CD14-positive monocyte (primary cell): ENCODE results near the gene ZNF324. TPM values are rescaled to one million over a fixed set of nuclear protein-coding genes. Genes with fewer than 3 reads are reported as not detected.
"Not testable (repeated sequence)": the region's sequence is repeated elsewhere in the genome, so short reads cannot be mapped to it uniquely, and the experiment has no call there.

Experiments
- DNase-seq, 3 donors: peaks; one replicate each; pipeline ENCODE4 v3.0.0-alpha.2; 2011 to 2022
- H2AFZ ChIP-seq: 2 replicates; pipeline ENCODE4 v1.6.0; 2012; ENCODE audit warnings: mild to moderate bottlenecking, low read depth, low read length, inconsistent platforms; ENCODE audit not compliant: insufficient read depth, poor library complexity, severe bottlenecking
- H3K27ac ChIP-seq, 2 donors: 1 replicate in 1 of 2; 2 replicates in 1 of 2; pipeline ENCODE4 v1.5.1; 2012 to 2013; ENCODE audit warnings: low read length in 2 of 2, control low read depth in 1 of 2, inconsistent platforms in 1 of 2, low read depth in 1 of 2, mild to moderate bottlenecking in 1 of 2
- H3K27me3 ChIP-seq, 2 donors: one replicate each; pipeline versions ENCODE4 v1.6.0 to v1.6.1; 2011 to 2013; ENCODE audit warnings: low read length in 2 of 2; ENCODE audit not compliant: control insufficient read depth in 2 of 2, insufficient read depth in 2 of 2
- H3K36me3 ChIP-seq, 2 donors: replicated peaks in 1 of 2; 1 replicate in 1 of 2; 2 replicates in 1 of 2; pipeline versions ENCODE4 v1.5.1 to v1.6.1; 2012 to 2013; ENCODE audit warnings: low read length in 2 of 2, control low read depth in 1 of 2, inconsistent platforms in 1 of 2, mild to moderate bottlenecking in 1 of 2; ENCODE audit not compliant: insufficient read depth in 2 of 2, control insufficient read depth in 1 of 2
- H3K4me1 ChIP-seq, 2 donors: 1 replicate in 1 of 2; 2 replicates in 1 of 2; pipeline versions ENCODE4 v1.5.1 to v1.6.1; 2012 to 2013; ENCODE audit warnings: low read length in 2 of 2, control low read depth in 1 of 2, inconsistent platforms in 1 of 2, mild to moderate bottlenecking in 1 of 2, moderate library complexity in 1 of 2; ENCODE audit not compliant: insufficient read depth in 2 of 2, control insufficient read depth in 1 of 2
- H3K4me2 ChIP-seq: replicated peaks from 2 replicates; pipeline ENCODE3; 2012; ENCODE audit warnings: low read length, moderate library complexity, mild to moderate bottlenecking; ENCODE audit not compliant: poor library complexity, severe bottlenecking; ENCODE audit errors: extremely low read depth
- H3K4me3 ChIP-seq, 3 experiments: fragments of 200-600 bp in 1 of 3; sonication (generic) in 1 of 3; replicated peaks in 1 of 3; 1 replicate in 2 of 3; 2 replicates in 1 of 3; pipeline ENCODE4 v1.5.1; 2011 to 2013; ENCODE audit warnings: low read length in 3 of 3, mild to moderate bottlenecking in 3 of 3, control low read depth in 2 of 3, low read depth in 2 of 3, inconsistent platforms in 1 of 3, moderate library complexity in 1 of 3
- H3K79me2 ChIP-seq: 2 replicates; pipeline ENCODE4 v1.6.0; 2012; ENCODE audit warnings: mild to moderate bottlenecking, control low read depth, inconsistent platforms, low read length, moderate library complexity; ENCODE audit not compliant: insufficient read depth
- H3K9ac ChIP-seq: 2 replicates; pipeline ENCODE4 v1.6.0; 2017; ENCODE audit warnings: low read length, mild to moderate bottlenecking; ENCODE audit not compliant: insufficient read depth, poor library complexity, severe bottlenecking
- H3K9me3 ChIP-seq, 2 donors: replicated peaks in 1 of 2; 1 replicate in 1 of 2; 2 replicates in 1 of 2; pipeline versions ENCODE4 v1.5.1 to v1.6.1; 2012 to 2013; ENCODE audit warnings: low read length in 2 of 2, control low read depth in 1 of 2; ENCODE audit not compliant: control insufficient read depth in 1 of 2, insufficient read depth in 1 of 2
- H4K20me1 ChIP-seq: 2 replicates; pipeline ENCODE4 v1.6.0; 2012; ENCODE audit warnings: mild to moderate bottlenecking, low read length, control low read depth, moderate library complexity; ENCODE audit not compliant: insufficient read depth
- H3K27ac Mint-ChIP-seq, 7 donors: one replicate each; pipeline ENCODE4 v1.8.0; 2020; ENCODE audit warnings: mild to moderate bottlenecking in 7 of 7, mixed read lengths in 7 of 7, moderate library complexity in 6 of 7, inconsistent platforms in 2 of 7
- H3K27me3 Mint-ChIP-seq, 3 donors: one replicate each; pipeline ENCODE4 v1.8.0; 2021 to 2022; ENCODE audit warnings: low read depth in 3 of 3, mild to moderate bottlenecking in 3 of 3, mixed read lengths in 3 of 3, moderate library complexity in 3 of 3, inconsistent platforms in 1 of 3
- H3K36me3 Mint-ChIP-seq, 2 donors: one replicate each; pipeline ENCODE4 v1.8.0; 2020; ENCODE audit warnings: mixed read lengths in 2 of 2, inconsistent platforms in 1 of 2, mild to moderate bottlenecking in 1 of 2
- H3K4me1 Mint-ChIP-seq: one replicate; pipeline ENCODE4 v1.8.0; 2020; ENCODE audit warnings: mild to moderate bottlenecking, mixed read lengths
- H3K4me3 Mint-ChIP-seq, 2 donors: one replicate each; pipeline ENCODE4 v1.8.0; 2020; ENCODE audit warnings: mild to moderate bottlenecking in 2 of 2, mixed read lengths in 2 of 2, moderate library complexity in 1 of 2
- H3K9me3 Mint-ChIP-seq, 7 donors: one replicate each; pipeline ENCODE4 v1.8.0; 2020 to 2022; ENCODE audit warnings: mixed read lengths in 7 of 7, mild to moderate bottlenecking in 6 of 7, moderate library complexity in 6 of 7, inconsistent platforms in 2 of 7
- CTCF ChIP-seq: fragments of 200-600 bp; IDR thresholded peaks from one replicate; pipeline ENCODE4 v1.8.0; 2022; ENCODE audit warnings: antibody characterized with exemption, mild to moderate bottlenecking
- WGBS: methylation state at CpG from one replicate; pipeline ENCODE4 v1.1.5; 2013; ENCODE audit warnings: missing lambda C conversion rate; ENCODE audit not compliant: insufficient coverage; 5-methylcytosine and 5-hydroxymethylcytosine counted together
- intact Hi-C, 2 donors: fragments of 100-400 bp; cut with micrococcal nuclease; formaldehyde crosslinking; loops; one replicate each; pipeline versions ENCODE4 v1.15.0 to v1.15.1; 2023
- polyA plus RNA-seq, 3 donors: library from polyadenylated mRNA; depleted of rRNA in 1 of 3; unstranded in 2 of 3; stranded (reverse) in 1 of 3; fragments of 300-500 nt in 2 of 3; fragments of >200 nt in 1 of 3; fragmentation: Illumina TruSeq in 2 of 3; gene quantifications; 1 replicate in 2 of 3; 2 replicates in 1 of 3; pipeline ENCODE4 v1.2.3, GENCODE V29; 2012 to 2021

The ZNF324 gene
- polyA plus RNA-seq, 3 donors, result 4.1 to 5.7 (median 5.3) TPM

- peaks cover 3 to 9% (median 5%) of the 10 kb centered on the region in 3 donors for H3K27me3 Mint-ChIP-seq
- H3K9me3 ChIP-seq, result no peaks in the 10 kb centered on the region
- no peak for TF ChIP-seq CTCF
- no peaks in the 10 kb centered on the region for H4K20me1 ChIP-seq
- DNase-seq, result no peak
- peaks cover 21% of the 10 kb centered on the region for H3K4me1 Mint-ChIP-seq
- no peak overlapping the region for H3K9ac ChIP-seq
- H3K36me3 Mint-ChIP-seq, result peaks cover 33 to 38% of the 10 kb centered on the region in 2 donors
- 98% methylated on average over 9 of the region's 17 CpGs for WGBS
- no peak overlapping the region for H2AFZ ChIP-seq
- H3K4me3 Mint-ChIP-seq, result no peak overlapping the region
- no peak overlapping the region for H3K27ac ChIP-seq
- no peaks in the 10 kb centered on the region for H3K27me3 ChIP-seq
- no peak overlapping the region for H3K4me2 ChIP-seq
- H3K36me3 ChIP-seq, result peaks cover 31 to 34% of the 10 kb centered on the region in 2 donors
- H3K79me2 ChIP-seq, result peaks cover 15% of the 10 kb centered on the region
- intact Hi-C loops, result no loop called here
- H3K9me3 Mint-ChIP-seq, result peaks cover 0 to 9% (median 3%) of the 10 kb centered on the region in 7 donors
- H3K4me3 ChIP-seq, result no peak overlapping the region
- peaks cover 22 to 26% of the 10 kb centered on the region in 2 donors for H3K4me1 ChIP-seq
- no peak overlapping the region for H3K27ac Mint-ChIP-seq
Measured at GRCh38 chr19:58469241-58470013, 2.5 kb downstream of the ZNF324 start.

- H2AFZ ChIP-seq, H4K20me1 ChIP-seq, H3K9ac ChIP-seq, H3K27me3 ChIP-seq, H3K9me3 ChIP-seq, H3K27me3 Mint-ChIP-seq, H3K27ac ChIP-seq, H3K4me3 ChIP-seq, H3K4me3 Mint-ChIP-seq, H3K9me3 Mint-ChIP-seq, DNase-seq, H3K4me2 ChIP-seq, H3K27ac Mint-ChIP-seq, intact Hi-C loops: not testable (repeated sequence)
- peaks cover 33 to 38% of the 10 kb centered on the region in 2 donors for H3K36me3 Mint-ChIP-seq
- peaks cover 31 to 34% of the 10 kb centered on the region in 2 donors for H3K36me3 ChIP-seq
- peaks cover 15% of the 10 kb centered on the region for H3K79me2 ChIP-seq
- peaks cover 29% of the 10 kb centered on the region for H3K4me1 Mint-ChIP-seq
- peaks cover 25 to 32% of the 10 kb centered on the region in 2 donors for H3K4me1 ChIP-seq
- over 99% methylated on average over 14 of the region's 53 CpGs for WGBS
Measured at GRCh38 chr19:58470837-58471543, 4.1 kb downstream of the ZNF324 start.
